ENCODE data around the gene PTX4. TPM values are rescaled to one million over a fixed set of nuclear protein-coding genes. Genes with fewer than 3 reads are reported as not detected.

The PTX4 gene
- polyA plus RNA-seq, 1 donor (not counting 4 experiments of a cell fraction or from before 2014, with no cell fraction given): not detected

GRCh38 chr16:1443980-1444729 lies 44.6 kb downstream of the PTX4 start, which contains the start of gene CCDC154:
Gene CCDC154 (minus strand): TSS chr16:1444556. CDS start chr16:1444322, 234 bp downstream.
- Histone ChIP-seq H2AFZ (ENCODE audit: control insufficient read depth, low read length) (no peak within 1 kb of the TSS), H3K27ac (ENCODE audit: control insufficient read depth, insufficient read depth, low read length) (no peak within 1 kb of the TSS), H4K20me1 (ENCODE audit: control insufficient read depth, extremely low read depth, insufficient read depth, low read length) (no peaks in the 10 kb centered on the region), H3K9ac (ENCODE audit: control insufficient read depth, extremely low read depth, insufficient read depth, low read length) (no peak within 1 kb of the TSS), H3K4me3 (ENCODE audit: control insufficient read depth in 2 of 3, extremely low read depth in 1 of 3, insufficient read depth in 2 of 3, low read depth in 1 of 3, low read length in 3 of 3) (no peak within 1 kb of the TSS), H3K36me3 (ENCODE audit: control insufficient read depth in 2 of 2, extremely low read depth in 1 of 2, insufficient read depth in 2 of 2, low read length in 2 of 2) (peaks cover 0 to 11% of the 10 kb centered on the region in 2 experiments), H3K9me1 (ENCODE audit: control insufficient read depth, extremely low read depth, insufficient read depth, low read length) (no peaks in the 10 kb centered on the region), H3K4me2 (ENCODE audit: control insufficient read depth, extremely low read depth, insufficient read depth, low read depth, low read length) (no peak within 1 kb of the TSS), H3K9me3 (ENCODE audit: control insufficient read depth, low read depth, low read length) (no peaks in the 10 kb centered on the region), H3K4me1 (ENCODE audit: control insufficient read depth, extremely low read depth, insufficient read depth, low read length) (no peaks in the 10 kb centered on the region), H3K27me3 (ENCODE audit: control insufficient read depth, extremely low read depth, insufficient read depth, low read length) (no peaks in the 10 kb centered on the region), H3K79me2 (ENCODE audit: control insufficient read depth, insufficient read depth, low read length) (no peaks in the 10 kb centered on the region)
- TF ChIP-seq CTCF (optimal IDR thresholded peaks at IDR 0.05 in 1 of 3, IDR thresholded peaks at IDR 0.05 in 1 of 3, conservative IDR thresholded peaks at IDR 0.05 in 1 of 3; ENCODE audit: extremely low read depth in 1 of 3, insufficient read depth in 2 of 3, low read length in 3 of 3) (no peak), EZH2 (IDR thresholded peaks at IDR 0.05; ENCODE audit: low read length) (no peak)
- FAIRE-seq (no peak), DNase-seq (ENCODE audit: low read depth, low spot score) (no peak)
- dilution Hi-C loops (cut with MboI; ENCODE audit: extremely low pct_ligation_motif_present, low sequenced_read_pairs): no loop called here

- no peaks in the 10 kb centered on the region for H3K27me3 ChIP-seq (ENCODE audit: control insufficient read depth, extremely low read depth, insufficient read depth, low read length)
- H3K4me1 ChIP-seq (ENCODE audit: control insufficient read depth, extremely low read depth, insufficient read depth, low read length): no peaks in the 10 kb centered on the region
- H4K20me1 ChIP-seq (ENCODE audit: control insufficient read depth, extremely low read depth, insufficient read depth, low read length): no peaks in the 10 kb centered on the region
- H3K79me2 ChIP-seq (ENCODE audit: control insufficient read depth, insufficient read depth, low read length): no peaks in the 10 kb centered on the region
- peaks cover 0 to 11% of the 10 kb centered on the region in 2 experiments for H3K36me3 ChIP-seq (ENCODE audit: control insufficient read depth in 2 of 2, extremely low read depth in 1 of 2, insufficient read depth in 2 of 2, low read length in 2 of 2)
- H3K9me3 ChIP-seq (ENCODE audit: control insufficient read depth, low read depth, low read length): no peaks in the 10 kb centered on the region
- TF ChIP-seq CTCF (optimal IDR thresholded peaks at IDR 0.05 in 1 of 3, IDR thresholded peaks at IDR 0.05 in 1 of 3, conservative IDR thresholded peaks at IDR 0.05 in 1 of 3; ENCODE audit: extremely low read depth in 1 of 3, insufficient read depth in 2 of 3, low read length in 3 of 3) (no peak), EZH2 (IDR thresholded peaks at IDR 0.05; ENCODE audit: low read length) (no peak)
- H2AFZ ChIP-seq (ENCODE audit: control insufficient read depth, low read length): no peak overlapping the region
- dilution Hi-C loops (cut with MboI; ENCODE audit: extremely low pct_ligation_motif_present, low sequenced_read_pairs): no loop called here
- no peak overlapping the region for H3K4me3 ChIP-seq (ENCODE audit: control insufficient read depth in 2 of 3, extremely low read depth in 1 of 3, insufficient read depth in 2 of 3, low read depth in 1 of 3, low read length in 3 of 3)
- H3K27ac ChIP-seq (ENCODE audit: control insufficient read depth, insufficient read depth, low read length): no peak overlapping the region
- FAIRE-seq (no peak), DNase-seq (ENCODE audit: low read depth, low spot score) (no peak)
- no peaks in the 10 kb centered on the region for H3K9me1 ChIP-seq (ENCODE audit: control insufficient read depth, extremely low read depth, insufficient read depth, low read length)
- H3K4me2 ChIP-seq (ENCODE audit: control insufficient read depth, extremely low read depth, insufficient read depth, low read depth, low read length): no peak overlapping the region
- no peak overlapping the region for H3K9ac ChIP-seq (ENCODE audit: control insufficient read depth, extremely low read depth, insufficient read depth, low read length)
Measured at GRCh38 chr16:1443403-1443973, 45.3 kb downstream of the PTX4 start.

Measured in keratinocyte (primary cell).